Osteocyte (in vitro differentiated cells): ENCODE results near the gene AMBP. TPM values are rescaled to one million over a fixed set of nuclear protein-coding genes. Genes with fewer than 3 reads are reported as not detected.
"Not testable (repeated sequence)": the region's sequence is repeated elsewhere in the genome, so short reads cannot be mapped to it uniquely, and the experiment has no call there.

Source experiments
- DNase-seq: peaks from one replicate; pipeline ENCODE4 v3.0.0; 2021; ENCODE audit warnings: mixed read lengths; ENCODE audit not compliant: unreplicated experiment; ENCODE audit errors: extremely low spot score
- H3K27ac Mint-ChIP-seq: one replicate; pipeline ENCODE4 v1.8.0; 2021; ENCODE audit warnings: mild to moderate bottlenecking, mixed read lengths; ENCODE audit not compliant: unreplicated experiment
- H3K27me3 Mint-ChIP-seq: one replicate; pipeline ENCODE4 v1.8.0; 2021; ENCODE audit warnings: mixed read lengths; ENCODE audit not compliant: unreplicated experiment
- H3K36me3 Mint-ChIP-seq: one replicate; pipeline ENCODE4 v1.8.0; 2021; ENCODE audit warnings: mixed read lengths; ENCODE audit not compliant: unreplicated experiment
- H3K4me1 Mint-ChIP-seq: one replicate; pipeline ENCODE4 v1.8.0; 2021; ENCODE audit warnings: mixed read lengths; ENCODE audit not compliant: unreplicated experiment
- H3K4me3 Mint-ChIP-seq: one replicate; pipeline ENCODE4 v1.8.0; 2021; ENCODE audit warnings: mild to moderate bottlenecking, moderate library complexity, mixed read lengths; ENCODE audit not compliant: unreplicated experiment
- H3K9me3 Mint-ChIP-seq: one replicate; pipeline ENCODE4 v1.8.0; 2021; ENCODE audit warnings: mixed read lengths; ENCODE audit not compliant: unreplicated experiment
- total RNA-seq: library from RNA; stranded (reverse); gene quantifications from 2 replicates; pipeline ENCODE4 v1.2.1, GENCODE V29; 2021
- TF ChIP-seq, protein P1 (sequence below): fragments of 200-600 bp; sonication (generic); IDR thresholded peaks from 2 replicates; pipeline ENCODE4 v1.5.0; 2021; ENCODE audit warnings: antibody characterized with exemption, mild to moderate bottlenecking, moderate library complexity

The AMBP gene
- total RNA-seq, 1 donor from 2014 or later: not detected

GRCh38 chr9:114049441-114050225 lies 28.5 kb downstream of the AMBP start:
- peak overlapping the region; percentile 40 for H3K27ac Mint-ChIP-seq
- H3K4me3 Mint-ChIP-seq: no peak overlapping the region
- H3K9me3 Mint-ChIP-seq: no peaks in the 10 kb centered on the region
- H3K36me3 Mint-ChIP-seq: peaks cover 63% of the 10 kb centered on the region
- H3K27me3 Mint-ChIP-seq: no peaks in the 10 kb centered on the region
- TF ChIP-seq, protein P1, sequence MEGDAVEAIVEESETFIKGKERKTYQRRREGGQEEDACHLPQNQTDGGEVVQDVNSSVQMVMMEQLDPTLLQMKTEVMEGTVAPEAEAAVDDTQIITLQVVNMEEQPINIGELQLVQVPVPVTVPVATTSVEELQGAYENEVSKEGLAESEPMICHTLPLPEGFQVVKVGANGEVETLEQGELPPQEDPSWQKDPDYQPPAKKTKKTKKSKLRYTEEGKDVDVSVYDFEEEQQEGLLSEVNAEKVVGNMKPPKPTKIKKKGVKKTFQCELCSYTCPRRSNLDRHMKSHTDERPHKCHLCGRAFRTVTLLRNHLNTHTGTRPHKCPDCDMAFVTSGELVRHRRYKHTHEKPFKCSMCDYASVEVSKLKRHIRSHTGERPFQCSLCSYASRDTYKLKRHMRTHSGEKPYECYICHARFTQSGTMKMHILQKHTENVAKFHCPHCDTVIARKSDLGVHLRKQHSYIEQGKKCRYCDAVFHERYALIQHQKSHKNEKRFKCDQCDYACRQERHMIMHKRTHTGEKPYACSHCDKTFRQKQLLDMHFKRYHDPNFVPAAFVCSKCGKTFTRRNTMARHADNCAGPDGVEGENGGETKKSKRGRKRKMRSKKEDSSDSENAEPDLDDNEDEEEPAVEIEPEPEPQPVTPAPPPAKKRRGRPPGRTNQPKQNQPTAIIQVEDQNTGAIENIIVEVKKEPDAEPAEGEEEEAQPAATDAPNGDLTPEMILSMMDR: no peak
- DNase-seq: no peak
- no peaks in the 10 kb centered on the region for H3K4me1 Mint-ChIP-seq

DNA sequence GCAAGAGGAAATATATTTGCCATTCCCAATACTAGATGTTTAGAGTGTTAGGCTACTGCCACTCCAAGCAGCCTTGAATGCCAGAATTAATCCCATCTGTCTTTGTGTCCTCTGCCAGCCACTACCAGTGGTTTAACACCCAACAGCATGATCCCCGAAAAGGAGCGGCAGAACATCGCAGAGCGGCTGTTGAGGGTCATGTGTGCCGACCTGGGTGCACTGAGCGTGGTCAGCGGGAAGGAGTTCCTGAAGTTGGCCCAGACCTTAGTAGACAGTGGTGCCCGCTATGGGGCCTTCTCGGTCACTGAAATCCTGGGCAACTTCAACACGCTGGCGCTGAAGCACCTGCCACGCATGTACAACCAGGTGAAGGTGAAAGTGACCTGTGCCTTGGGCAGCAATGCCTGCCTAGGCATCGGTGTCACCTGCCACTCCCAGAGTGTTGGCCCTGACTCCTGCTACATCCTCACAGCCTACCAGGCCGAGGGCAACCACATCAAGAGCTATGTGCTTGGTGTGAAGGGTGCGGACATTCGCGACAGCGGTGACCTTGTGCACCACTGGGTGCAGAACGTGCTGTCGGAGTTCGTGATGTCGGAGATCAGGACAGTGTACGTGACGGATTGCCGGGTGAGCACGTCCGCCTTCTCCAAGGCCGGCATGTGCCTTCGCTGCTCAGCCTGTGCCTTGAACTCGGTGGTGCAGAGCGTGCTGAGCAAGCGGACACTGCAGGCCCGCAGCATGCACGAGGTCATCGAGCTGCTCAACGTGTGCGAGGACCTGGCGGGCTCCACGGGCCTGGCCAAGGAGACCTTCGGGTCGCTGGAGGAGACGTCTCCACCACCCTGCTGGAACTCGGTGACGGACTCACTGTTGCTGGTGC lies 29.3 kb downstream of the AMBP start:
- no peaks in the 10 kb centered on the region for H3K27me3 Mint-ChIP-seq
- no peak overlapping the region for H3K27ac Mint-ChIP-seq
- H3K4me1 Mint-ChIP-seq: no peaks in the 10 kb centered on the region
- no peaks in the 10 kb centered on the region for H3K9me3 Mint-ChIP-seq
- H3K36me3 Mint-ChIP-seq: peaks cover 68% of the 10 kb centered on the region
- H3K4me3 Mint-ChIP-seq: no peak overlapping the region
- peak; percentile 66 for DNase-seq
- TF ChIP-seq, protein P1: no peak

- H3K27me3 Mint-ChIP-seq: no peaks in the 10 kb centered on the region
- DNase-seq: peak; percentile 44
- no peak overlapping the region for H3K4me3 Mint-ChIP-seq
- TF ChIP-seq, protein P1: peak; percentile 35
- H3K9me3 Mint-ChIP-seq: no peaks in the 10 kb centered on the region
- no peak overlapping the region for H3K27ac Mint-ChIP-seq
- peaks cover 72% of the 10 kb centered on the region for H3K36me3 Mint-ChIP-seq
- no peaks in the 10 kb centered on the region for H3K4me1 Mint-ChIP-seq
Measured at GRCh38 chr9:114047717-114048116, 30.4 kb downstream of the AMBP start.

GRCh38 chr9:114046875-114047274 lies 31.2 kb downstream of the AMBP start:
- DNase-seq: no peak
- TF ChIP-seq, protein P1: no peak
- H3K27me3 Mint-ChIP-seq: no peaks in the 10 kb centered on the region
- H3K27ac Mint-ChIP-seq: no peak overlapping the region
- H3K4me3 Mint-ChIP-seq: no peak overlapping the region
- no peaks in the 10 kb centered on the region for H3K9me3 Mint-ChIP-seq
- H3K36me3 Mint-ChIP-seq: peaks cover 70% of the 10 kb centered on the region
- H3K4me1 Mint-ChIP-seq: no peaks in the 10 kb centered on the region

DNA sequence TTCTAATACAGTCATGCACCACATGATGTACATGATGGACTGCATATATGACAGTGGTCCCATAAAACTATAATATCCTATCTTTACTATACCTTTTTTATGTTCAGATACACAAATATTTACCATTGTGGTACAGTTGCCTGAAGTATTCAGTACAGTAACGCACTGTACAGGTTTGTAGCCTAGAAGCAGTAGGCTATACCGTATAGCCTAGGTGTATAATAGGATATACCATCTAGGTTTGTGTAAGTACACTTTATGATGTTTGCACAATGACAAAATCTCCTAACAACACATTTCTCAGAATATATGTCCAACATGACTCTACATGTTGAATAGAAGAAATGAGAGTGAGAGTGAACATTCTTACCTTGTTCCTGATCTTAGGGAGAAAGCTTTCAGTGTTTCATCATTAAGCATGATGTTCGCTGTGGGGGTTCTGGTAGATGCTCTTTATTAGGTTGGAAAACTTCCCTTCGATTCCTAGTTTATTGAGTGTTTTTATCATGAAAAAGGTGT lies 31.8 kb downstream of the AMBP start:
- DNase-seq: no peak
- TF ChIP-seq, protein P1: no peak
- Mint-ChIP-seq H3K27ac (no peak overlapping the region), H3K4me1 (no peaks in the 10 kb centered on the region), H3K4me3 (no peak overlapping the region), H3K36me3 (peaks cover 69% of the 10 kb centered on the region), H3K9me3 (no peaks in the 10 kb centered on the region), H3K27me3 (no peaks in the 10 kb centered on the region)

- not testable (repeated sequence) for H3K27ac Mint-ChIP-seq, H3K4me1 Mint-ChIP-seq, H3K4me3 Mint-ChIP-seq, DNase-seq, H3K9me3 Mint-ChIP-seq, H3K27me3 Mint-ChIP-seq
- peaks cover 65% of the 10 kb centered on the region for H3K36me3 Mint-ChIP-seq
Measured at GRCh38 chr9:114043660-114044059, 34.4 kb downstream of the AMBP start.
